ENCODE results near the gene ADGRV1. TPM values are rescaled to one million over a fixed set of nuclear protein-coding genes. Genes with fewer than 3 reads are reported as not detected.
A peak's percentile ranks its signal among the peaks of the same experiment; 100 is the strongest.

The ADGRV1 gene
- total and polyA plus RNA-seq, 9 of the 15 experiments (the other 6 are each of a cell fraction or from before 2014, with no cell fraction given) = 21.7 to 156 (median 58.2) TPM

GRCh38 chr5:90982576-90982975 lies 424.0 kb downstream of the ADGRV1 start:
- H3K79me2 ChIP-seq (ENCODE audit: control insufficient read depth, insufficient read depth, low read length) = no peaks in the 10 kb centered on the region
- peaks cover 7% of the 10 kb centered on the region; the same call in 2 of the 3 replicates for H3K36me3 ChIP-seq (ENCODE audit: control insufficient read depth, insufficient read depth, low read length)
- H3K27ac ChIP-seq (ENCODE audit: extremely low read depth, low read depth, low read length) = no peak overlapping the region
- WGBS (ENCODE audit: insufficient coverage, low coverage, missing lambda C conversion rate) = 13% methylated on average over 4 of the region's 4 CpGs
- H3K4me2 ChIP-seq (ENCODE audit: insufficient read depth, low read length) = no peak overlapping the region
- no peak overlapping the region for H3K9ac ChIP-seq (ENCODE audit: insufficient read depth in 1 of 2, low read depth in 2 of 2, low read length in 2 of 2)
- CTCF ChIA-PET (ENCODE audit: low intra/inter-chr PET ratio) = no interaction called here
- H3K9me3 ChIP-seq (replicated peaks; ENCODE audit: control insufficient read depth, insufficient read depth, low read depth, low read length) = no peaks in the 10 kb centered on the region
- no peaks in the 10 kb centered on the region for H3K9me1 ChIP-seq (ENCODE audit: control insufficient read depth, insufficient read depth, low read length)
- POLR2A ChIA-PET = interaction anchor here (0.7 to 1.1 kb wide), 7 partner anchors 9 to 810 kb away, joined by 3 read pairs; no protein-coding TSS in a partner anchor
- DNase-seq (ENCODE audit: extremely low read depth in 1 of 4, low spot score in 3 of 4) (peak; percentile 27 to 67 (median 57)), ATAC-seq (peak; percentile 90), FAIRE-seq (no peak)
- H3K4me3 ChIP-seq = no peak overlapping the region
- peaks cover 5 to 10% of the 10 kb centered on the region in 2 experiments; a peak in 3 of 5 replicates for H3K4me1 ChIP-seq (replicated peaks in 1 of 2; ENCODE audit: control insufficient read depth in 2 of 2, insufficient read depth in 2 of 2, low read length in 2 of 2)
- in situ Hi-C loops (cut with MboI) = no loop called here
- BruUV-seq (replicated peaks) = no TSS peak
- no peaks in the 10 kb centered on the region for H3K27me3 ChIP-seq (ENCODE audit: control insufficient read depth in 2 of 2, insufficient read depth in 2 of 2, low read length in 2 of 2)
- no peak overlapping the region for H2AFZ ChIP-seq (ENCODE audit: low read depth, low read length)
- no peaks in the 10 kb centered on the region for H4K20me1 ChIP-seq (replicated peaks; ENCODE audit: control insufficient read depth, insufficient read depth, low read length)
- intact Hi-C loops (cut with micrococcal nuclease) = no loop called here
- TF ChIP-seq ILF3 (IDR thresholded peaks at IDR 0.05; ENCODE audit: borderline replicate concordance) (no peak), CREBBP (IDR thresholded peaks at IDR 0.05; ENCODE audit: low read depth, low read length) (no peak), NRF1 (conservative IDR thresholded peaks at IDR 0.05 in 1 of 2, IDR thresholded peaks at IDR 0.05 in 1 of 2) (peak; percentile 41 to 50; a peak in 3 of 4 replicates), ZC3H11A (IDR thresholded peaks at IDR 0.05; ENCODE audit: low read depth, low read length) (no peak), SAP30 (IDR thresholded peaks at IDR 0.05; ENCODE audit: borderline replicate concordance, insufficient read depth, low read depth, low read length, poor library complexity, severe bottlenecking) (no peak), PHB (CRISPR knock-in tag; IDR thresholded peaks at IDR 0.05) (no peak), ZNF280A (IDR thresholded peaks at IDR 0.05; ENCODE audit: low read depth, partially characterized antibody) (no peak), ZNF3 (CRISPR knock-in tag; IDR thresholded peaks at IDR 0.05) (no peak), NR1H2 (CRISPR knock-in tag; IDR thresholded peaks at IDR 0.05) (no peak), CTBP1 (IDR thresholded peaks at IDR 0.05; ENCODE audit: borderline replicate concordance) (no peak; the same call in 1 of the 2 replicates), TRIM25 (IDR thresholded peaks at IDR 0.05; ENCODE audit: borderline replicate concordance) (no peak), NFYB (IDR thresholded peaks at IDR 0.05; ENCODE audit: extremely low read depth, insufficient read length) (no peak), ZNF395 (CRISPR knock-in tag; IDR thresholded peaks at IDR 0.05) (no peak), CEBPG (CRISPR knock-in tag; IDR thresholded peaks at IDR 0.05) (no peak), CEBPG (tag; conservative IDR thresholded peaks at IDR 0.05 in 1 of 2, IDR thresholded peaks at IDR 0.05 in 1 of 2) (no peak), EWSR1 (IDR thresholded peaks at IDR 0.05; ENCODE audit: borderline replicate concordance, low read depth, partially characterized antibody) (no peak), EHMT2 (IDR thresholded peaks at IDR 0.05) (peak; percentile 43; the same call in 1 of the 2 replicates)

Measured in K562 (cell line).